ENCODE data around the gene TAPBPL. TPM values are rescaled to one million over a fixed set of nuclear protein-coding genes. Genes with fewer than 3 reads are reported as not detected.
A peak's percentile ranks its signal among the peaks of the same experiment; 100 is the strongest.
"Not testable (repeated sequence)": the region's sequence is repeated elsewhere in the genome, so short reads cannot be mapped to it uniquely, and the experiment has no call there.

TAPBPL gene
- total RNA-seq, 1 donor from 2014 or later = 16.4 TPM

DNA sequence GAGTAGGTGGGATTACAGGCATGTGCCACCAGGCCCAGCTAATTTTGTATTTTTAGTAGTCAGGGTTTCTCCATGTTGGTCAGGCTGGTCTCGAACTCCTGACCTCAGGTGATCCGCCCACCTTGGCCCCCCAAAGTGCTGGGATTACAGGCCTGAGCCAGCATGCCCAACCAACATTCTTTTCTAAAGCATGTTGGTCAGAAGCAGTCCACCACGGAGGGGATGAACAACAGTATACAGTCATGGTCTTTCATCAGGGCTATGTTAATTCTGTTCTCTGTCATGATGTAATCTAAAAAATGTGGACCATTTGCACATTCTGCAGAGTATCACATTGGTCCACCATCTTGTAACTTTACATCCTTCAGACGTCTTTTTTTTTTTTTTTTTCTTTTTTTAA is 37.6 kb downstream of the TAPBPL start:
- TF ChIP-seq, protein P1, sequence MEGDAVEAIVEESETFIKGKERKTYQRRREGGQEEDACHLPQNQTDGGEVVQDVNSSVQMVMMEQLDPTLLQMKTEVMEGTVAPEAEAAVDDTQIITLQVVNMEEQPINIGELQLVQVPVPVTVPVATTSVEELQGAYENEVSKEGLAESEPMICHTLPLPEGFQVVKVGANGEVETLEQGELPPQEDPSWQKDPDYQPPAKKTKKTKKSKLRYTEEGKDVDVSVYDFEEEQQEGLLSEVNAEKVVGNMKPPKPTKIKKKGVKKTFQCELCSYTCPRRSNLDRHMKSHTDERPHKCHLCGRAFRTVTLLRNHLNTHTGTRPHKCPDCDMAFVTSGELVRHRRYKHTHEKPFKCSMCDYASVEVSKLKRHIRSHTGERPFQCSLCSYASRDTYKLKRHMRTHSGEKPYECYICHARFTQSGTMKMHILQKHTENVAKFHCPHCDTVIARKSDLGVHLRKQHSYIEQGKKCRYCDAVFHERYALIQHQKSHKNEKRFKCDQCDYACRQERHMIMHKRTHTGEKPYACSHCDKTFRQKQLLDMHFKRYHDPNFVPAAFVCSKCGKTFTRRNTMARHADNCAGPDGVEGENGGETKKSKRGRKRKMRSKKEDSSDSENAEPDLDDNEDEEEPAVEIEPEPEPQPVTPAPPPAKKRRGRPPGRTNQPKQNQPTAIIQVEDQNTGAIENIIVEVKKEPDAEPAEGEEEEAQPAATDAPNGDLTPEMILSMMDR (IDR thresholded peaks at IDR 0.05; ENCODE audit: borderline replicate concordance) = no peak
- Histone ChIP-seq H3K4me3 (no peak overlapping the region), H3K36me3 (peaks cover 11% of the 10 kb centered on the region), H3K27me3 (ENCODE audit: low read depth) (no peaks in the 10 kb centered on the region), H3K27ac (replicated peaks) (no peak overlapping the region), H3K9me3 (replicated peaks) (no peaks in the 10 kb centered on the region), H3K4me1 (peaks cover 23% of the 10 kb centered on the region)
- no peak for DNase-seq
- intact Hi-C loops (cut with micrococcal nuclease) = no loop called here

DNA sequence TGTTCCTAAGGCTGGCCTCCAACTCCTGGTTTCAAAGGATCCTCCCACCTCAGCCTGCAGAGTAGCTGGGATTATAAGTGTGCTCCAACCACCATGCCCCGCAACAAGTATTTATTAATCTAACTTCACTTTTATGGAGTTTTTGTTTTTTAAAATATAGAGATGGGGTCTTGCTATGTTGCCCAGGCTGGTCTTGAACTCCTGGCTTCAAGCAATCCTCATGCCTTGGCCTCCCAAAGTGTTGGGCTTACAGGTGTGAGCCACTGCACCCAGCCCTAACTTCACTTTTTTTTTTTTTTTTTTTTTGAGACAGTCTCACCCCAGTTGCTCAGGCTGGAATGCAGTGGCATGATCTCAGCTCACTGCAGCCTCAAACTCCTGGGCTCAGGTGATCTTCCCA is 38.8 kb downstream of the TAPBPL start:
- H3K27me3 ChIP-seq (ENCODE audit: low read depth); H3K9me3 ChIP-seq (replicated peaks); intact Hi-C loops (cut with micrococcal nuclease); H3K4me3 ChIP-seq; H3K27ac ChIP-seq (replicated peaks); DNase-seq: not testable (repeated sequence)
- peaks cover 35% of the 10 kb centered on the region for H3K4me1 ChIP-seq
- H3K36me3 ChIP-seq = peaks cover 11% of the 10 kb centered on the region

- Histone ChIP-seq H3K4me1 (peaks cover 37% of the 10 kb centered on the region), H3K9me3 (replicated peaks) (no peaks in the 10 kb centered on the region), H3K36me3 (peaks cover 22% of the 10 kb centered on the region), H3K27ac (replicated peaks) (peak within 1 kb of the TSS; percentile 100), H3K4me3 (peak within 1 kb of the TSS; percentile 98), H3K27me3 (ENCODE audit: low read depth) (no peaks in the 10 kb centered on the region)
- peak; percentile 97 for DNase-seq
- intact Hi-C loops (cut with micrococcal nuclease) = no loop called here
- TF ChIP-seq, protein P1 (IDR thresholded peaks at IDR 0.05; ENCODE audit: borderline replicate concordance) = no peak
Observed at GRCh38 chr12:6492838-6493496, 41.1 kb downstream of the TAPBPL start, which contains the start of gene MRPL51. Gene MRPL51, minus strand, starts transcription at chr12:6493262. Its CDS starts 126 bp downstream, at chr12:6493136.

- peaks cover 30% of the 10 kb centered on the region for H3K36me3 ChIP-seq
- no peaks in the 10 kb centered on the region for H3K9me3 ChIP-seq (replicated peaks)
- DNase-seq = peak; percentile 95
- H3K27me3 ChIP-seq (ENCODE audit: low read depth) = no peaks in the 10 kb centered on the region
- H3K4me3 ChIP-seq = peak within 1 kb of the TSS; percentile 98
- H3K4me1 ChIP-seq = peaks cover 37% of the 10 kb centered on the region
- H3K27ac ChIP-seq (replicated peaks) = peak within 1 kb of the TSS; percentile 100
- intact Hi-C loops (cut with micrococcal nuclease) = no loop called here
- TF ChIP-seq, protein P1 (IDR thresholded peaks at IDR 0.05; ENCODE audit: borderline replicate concordance) = peak; percentile 64
Observed at GRCh38 chr12:6493497-6494257, 41.8 kb downstream of the TAPBPL start, which contains the start of gene NCAPD2. Gene NCAPD2, plus strand, starts transcription at chr12:6494102. Its CDS starts 997 bp downstream, at chr12:6495099.

DNA sequence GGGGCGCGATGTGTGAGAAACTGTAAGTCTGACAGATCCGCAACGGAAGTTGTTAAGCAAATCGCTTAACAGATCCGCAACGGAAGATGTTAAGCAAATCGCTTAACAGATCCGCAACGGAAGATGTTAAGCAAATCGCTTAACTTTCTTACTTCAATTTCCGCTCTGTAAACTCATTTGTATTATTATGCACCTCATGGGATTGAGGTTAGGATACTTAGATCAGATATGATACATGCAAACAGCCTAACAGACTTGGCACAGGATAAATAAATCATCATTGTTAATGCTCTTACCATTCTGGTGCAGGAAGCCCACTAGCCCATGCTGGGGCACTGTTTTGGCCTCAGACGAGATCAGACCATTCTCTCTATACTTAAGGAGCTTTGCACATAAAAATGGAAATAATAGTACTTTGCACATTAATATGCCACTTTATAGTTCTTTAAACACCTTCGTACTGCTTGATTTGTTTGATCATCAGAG is 42.5 kb downstream of the TAPBPL start:
- Histone ChIP-seq H3K4me3 (peak overlapping the region; percentile 98), H3K27ac (replicated peaks) (peak overlapping the region; percentile 100), H3K4me1 (peaks cover 37% of the 10 kb centered on the region), H3K27me3 (ENCODE audit: low read depth) (no peaks in the 10 kb centered on the region), H3K9me3 (replicated peaks) (no peaks in the 10 kb centered on the region), H3K36me3 (peaks cover 36% of the 10 kb centered on the region)
- TF ChIP-seq, protein P1 (IDR thresholded peaks at IDR 0.05; ENCODE audit: borderline replicate concordance) = no peak
- no peak for DNase-seq
- intact Hi-C loops (cut with micrococcal nuclease) = no loop called here
